Kasumi-1 (cell line): ENCODE data around the gene CSK.
A peak's percentile ranks its signal among the peaks of the same experiment; 100 is the strongest.
"Not testable (repeated sequence)": the region's sequence is repeated elsewhere in the genome, so short reads cannot be mapped to it uniquely, and the experiment has no call there.

Experiments used
- DNase-seq, 2 experiments: peaks; one replicate each; lab custom pipeline; 2025; lab: John Stamatoyannopoulos, UW

The CSK gene

GRCh38 chr15:74781431-74782258 lies at the start of gene CSK:
Gene CSK, plus strand, starts transcription at chr15:74782080. Its CDS starts 16,218 bp downstream, at chr15:74798298.
- DNase-seq: peak; percentile 52 to 64

- no peak for DNase-seq
Observed at GRCh38 chr15:74732846-74733245, 49.0 kb upstream of the CSK start.

- DNase-seq: no peak
Observed at GRCh38 chr15:74733269-74733668, 48.6 kb upstream of the CSK start.

GRCh38 chr15:74735305-74735704 lies 46.6 kb upstream of the CSK start:
- no peak for DNase-seq

GRCh38 chr15:74738239-74738638 lies 43.6 kb upstream of the CSK start:
- not testable (repeated sequence) for DNase-seq

GRCh38 chr15:74742422-74742821 lies 39.5 kb upstream of the CSK start:
- DNase-seq: no peak

GRCh38 chr15:74746389-74746788 lies 35.5 kb upstream of the CSK start:
- no peak for DNase-seq

- DNase-seq: no peak
Observed at GRCh38 chr15:74748322-74748946, 33.4 kb upstream of the CSK start, which contains the start of gene CYP1A2. Gene CYP1A2, plus strand, starts transcription at chr15:74748845. Its CDS starts 894 bp downstream, at chr15:74749739.

GRCh38 chr15:74749832-74750231 lies 32.0 kb upstream of the CSK start:
- no peak for DNase-seq

- no peak for DNase-seq
Observed at GRCh38 chr15:74750751-74751150, 31.1 kb upstream of the CSK start.

- DNase-seq: no peak
Observed at GRCh38 chr15:74752011-74752410, 29.9 kb upstream of the CSK start.

GRCh38 chr15:74752531-74752930 lies 29.3 kb upstream of the CSK start:
- DNase-seq: no peak

- DNase-seq: peak; percentile 51 to 57
Observed at GRCh38 chr15:74754593-74755215, 27.2 kb upstream of the CSK start.

- no peak for DNase-seq
Observed at GRCh38 chr15:74758736-74759135, 23.1 kb upstream of the CSK start.

GRCh38 chr15:74762791-74763150 lies 19.1 kb upstream of the CSK start:
- no peak for DNase-seq

GRCh38 chr15:74763416-74763815 lies 18.5 kb upstream of the CSK start:
- DNase-seq: no peak

GRCh38 chr15:74767167-74768098 lies 14.4 kb upstream of the CSK start:
- no peak for DNase-seq

- no peak for DNase-seq
Observed at GRCh38 chr15:74768099-74768770, 13.6 kb upstream of the CSK start.

- peak; percentile 66 to 68 for DNase-seq
Observed at GRCh38 chr15:74768771-74769342, 13.0 kb upstream of the CSK start.

- no peak for DNase-seq
Observed at GRCh38 chr15:74769463-74770025, 12.3 kb upstream of the CSK start.
